ENCODE results near the gene MKNK2. TPM values are rescaled to one million over a fixed set of nuclear protein-coding genes. Genes with fewer than 3 reads are reported as not detected.

The MKNK2 gene
- total and polyA plus RNA-seq, 10 of the 15 experiments (the other 5 are each of a cell fraction or from before 2014, with no cell fraction given), result 9.6 to 365 (median 69.9) TPM

- Histone ChIP-seq H3K36me3 (ENCODE audit: control insufficient read depth in 2 of 2, insufficient read depth in 2 of 2, low read length in 1 of 2) (peaks cover 9 to 14% of the 10 kb centered on the region in 2 experiments; a peak in 3 of 4 replicates), H3K4me1 (ENCODE audit: control insufficient read depth, insufficient read depth, low read length) (peaks cover 43% of the 10 kb centered on the region), H3K27ac (ENCODE audit: control insufficient read depth, insufficient read depth) (peak overlapping the region; percentile 39; the same call in 1 of the 2 replicates), H3K4me3 (0 out of 2 replicates have a peak overlapping the region, but pooled peaks have one; percentile 8), H3K27me3 (replicated peaks in 1 of 2; ENCODE audit: control insufficient read depth in 2 of 2, insufficient read depth in 2 of 2, low read length in 1 of 2) (no peaks in the 10 kb centered on the region), H3K79me2 (ENCODE audit: control insufficient read depth, insufficient read depth, low read length) (peaks cover 71% of the 10 kb centered on the region), H3K9me3 (replicated peaks; ENCODE audit: control insufficient read depth, insufficient read depth, low read length) (no peaks in the 10 kb centered on the region), H3K4me2 (ENCODE audit: control insufficient read depth, insufficient read depth) (peak overlapping the region; percentile 91), H4K20me1 (ENCODE audit: control insufficient read depth, insufficient read depth) (peaks cover 14% of the 10 kb centered on the region), H3K9ac (ENCODE audit: control insufficient read depth, insufficient read depth, low read length) (no peak overlapping the region), H2AFZ (ENCODE audit: control insufficient read depth, low read depth, low read length) (no peak overlapping the region)
- no TSS peak for BruUV-seq (replicated peaks)
- in situ Hi-C loops (cut with MboI) (no loop called here), intact Hi-C loops (cut with micrococcal nuclease; ENCODE audit: unreplicated experiment) (no loop called here)
- DNase-seq (ENCODE audit: low read depth, low spot score) (no peak), FAIRE-seq (no peak), ATAC-seq (peak; percentile 1; the same call in 2 of the 3 replicates)
- WGBS (ENCODE audit: insufficient coverage, insufficient replicate concordance, low lambda C conversion rate, missing lambda C conversion rate), result 23% methylated on average over 6 of the region's 6 CpGs
- POLR2A ChIA-PET, result interaction anchor here (0.5 to 1.0 kb wide), 4 partner anchors 13 to 102 kb away, joined by 3 to 4 read pairs (median 3); no protein-coding TSS in a partner anchor
- CTCF ChIA-PET, result interaction anchor here (1.0 to 1.6 kb wide), 4 partner anchors 16 to 46 kb away, joined by 3 to 10 read pairs (median 4); no protein-coding TSS in a partner anchor
- SMC1A ChIA-PET (ENCODE audit: uncharacterized antibody, unreplicated experiment), result interaction anchor here (1.0 kb wide), 1 partner anchor 105 kb away, joined by 3 read pairs; the partner anchor contains the start of gene AP3D1
- RAD21 ChIA-PET (ENCODE audit: unreplicated experiment), result interaction anchor here (1.3 kb wide), 1 partner anchor 22 kb away, joined by 3 read pairs; no protein-coding TSS in a partner anchor
- TF ChIP-seq NFIC (IDR thresholded peaks at IDR 0.05; ENCODE audit: low read depth, low read length) (no peak), RAD51 (IDR thresholded peaks at IDR 0.05) (no peak), PKNOX1 (IDR thresholded peaks at IDR 0.05) (no peak), FOXM1 (IDR thresholded peaks at IDR 0.05; ENCODE audit: low read depth, low read length) (no peak), POLR2AphosphoS5 (IDR thresholded peaks at IDR 0.05; ENCODE audit: low read length) (peak; percentile 44), CHD1 (IDR thresholded peaks at IDR 0.05; ENCODE audit: low read depth, low read length) (no peak), MYC (IDR thresholded peaks at IDR 0.05; ENCODE audit: insufficient read depth, insufficient read length, insufficient replicate concordance, low read length, severe bottlenecking) (no peak), TCF12 (IDR thresholded peaks at IDR 0.05; ENCODE audit: low read depth, low read length) (no peak), BMI1 (IDR thresholded peaks at IDR 0.05; ENCODE audit: borderline replicate concordance) (no peak), CTCF (IDR thresholded peaks at IDR 0.05 in 2 of 3, conservative IDR thresholded peaks at IDR 0.05 in 1 of 3; ENCODE audit: control insufficient read depth in 2 of 3, extremely low read depth in 1 of 3, insufficient read depth in 1 of 3, low read depth in 3 of 3, low read length in 3 of 3) (peak in 2 of 3 experiments; percentile 33 to 38; a peak in 3 of 6 replicates), NR2C2 (IDR thresholded peaks at IDR 0.05; ENCODE audit: borderline replicate concordance, control insufficient read depth, insufficient read length, low read depth) (no peak), NFYA (IDR thresholded peaks at IDR 0.05; ENCODE audit: borderline replicate concordance, low read depth, low read length) (no peak), E2F4 (IDR thresholded peaks at IDR 0.05; ENCODE audit: low read depth, low read length) (no peak), RAD21 (IDR thresholded peaks at IDR 0.05; ENCODE audit: insufficient read depth, low read depth, low read length) (0 out of 2 replicates have a peak, but pooled peaks have one; percentile 4), BACH1 (IDR thresholded peaks at IDR 0.05; ENCODE audit: borderline replicate concordance) (0 out of 2 replicates have a peak, but pooled peaks have one; percentile 36), DPF2 (IDR thresholded peaks at IDR 0.05) (no peak), BHLHE40 (IDR thresholded peaks at IDR 0.05; ENCODE audit: borderline replicate concordance in 1 of 2, low read depth in 2 of 2, low read length in 1 of 2) (0 out of 4 replicates have a peak, but pooled peaks of 1 of the 2 experiments have one; percentile 9), RB1 (IDR thresholded peaks at IDR 0.05; ENCODE audit: borderline replicate concordance) (no peak)
Measured at GRCh38 chr19:2047076-2047448, 4.0 kb downstream of the MKNK2 start.
